HK-2 (cell line): ENCODE results near the gene HMGCLL1.

Source experiments
- DNase-seq: peaks from one replicate; pipeline ENCODE4 v3.0.0-alpha.2; 2018; ENCODE audit not compliant: unreplicated experiment

Gene HMGCLL1

DNA sequence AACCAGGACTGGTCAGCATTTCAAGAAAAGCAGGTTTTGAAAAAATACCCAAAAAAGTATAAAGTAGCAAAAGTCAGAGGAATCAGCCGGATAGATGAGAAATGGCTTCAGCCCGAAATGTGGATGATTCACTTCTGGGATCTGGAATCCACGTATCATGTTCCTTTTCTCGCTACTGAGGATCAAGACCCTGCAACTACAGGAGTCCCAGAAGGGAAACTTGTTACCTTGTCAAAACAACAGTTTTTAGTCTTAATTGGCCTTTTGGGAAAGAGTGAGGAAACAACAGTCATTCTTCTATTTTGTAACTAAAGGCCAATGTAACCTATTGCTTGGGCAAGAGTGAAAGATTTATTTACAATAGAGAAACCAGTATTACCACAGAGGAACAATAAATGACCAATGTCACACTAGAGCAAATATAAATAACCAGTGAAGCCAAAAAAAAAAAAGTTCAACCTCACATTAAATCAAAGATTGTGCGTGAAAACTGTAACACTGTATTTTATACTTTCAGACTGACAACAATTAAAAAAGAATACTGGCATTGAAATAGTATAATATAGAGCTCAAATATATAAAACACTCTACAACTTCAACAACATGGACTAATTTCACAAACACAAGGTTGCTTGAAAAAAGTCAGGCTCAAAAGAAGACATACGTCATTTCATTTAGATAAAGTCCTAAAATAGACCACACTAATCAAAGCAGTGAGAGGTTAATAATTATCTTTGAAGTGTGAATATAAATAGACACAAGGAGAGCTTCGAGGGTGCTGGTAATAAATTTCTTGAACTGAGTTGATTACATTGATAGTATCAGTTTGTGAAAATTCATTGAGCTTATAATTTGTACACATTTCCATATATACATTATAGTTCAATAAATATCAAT, 135.5 kb downstream of the HMGCLL1 start:
- no peak for DNase-seq

DNA sequence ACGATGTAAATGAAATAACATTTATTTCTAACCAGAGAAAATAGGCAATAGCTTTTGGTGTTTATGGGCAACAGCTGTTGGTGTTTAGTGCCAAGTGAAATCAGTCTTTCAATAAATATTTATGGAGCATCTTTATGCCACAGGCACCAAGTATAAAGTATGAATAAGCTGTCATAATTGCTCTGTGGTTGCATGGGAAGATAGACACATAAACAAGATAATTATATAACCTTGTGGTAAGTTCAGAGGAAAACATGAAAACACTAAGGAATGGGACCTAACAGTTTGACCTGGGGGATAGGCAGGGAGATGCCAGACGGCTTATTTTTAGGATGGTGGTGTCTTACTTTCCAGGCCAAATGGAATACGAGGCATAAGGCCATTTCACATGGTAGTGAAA, 140.8 kb downstream of the HMGCLL1 start:
- no peak for DNase-seq

DNA sequence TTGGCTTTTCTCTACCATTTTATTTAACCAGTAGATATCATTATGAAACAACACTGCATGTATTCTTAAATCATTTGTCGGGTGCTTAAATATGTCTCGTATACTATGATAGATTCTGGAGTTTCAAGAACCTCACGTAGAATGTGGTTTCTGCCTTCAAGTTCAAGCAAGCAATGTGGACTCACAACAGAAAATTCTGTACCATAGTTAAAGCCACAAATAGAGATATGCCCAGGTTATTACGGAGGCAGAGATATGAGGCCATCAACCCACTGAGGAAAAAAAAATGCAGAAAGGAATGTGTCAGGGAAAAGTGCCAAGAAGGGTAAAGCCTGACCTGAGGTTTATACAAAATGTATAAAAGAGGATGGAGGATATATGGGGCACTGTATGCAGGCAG, 141.9 kb downstream of the HMGCLL1 start:
- DNase-seq, result no peak

- DNase-seq, result no peak
Measured at GRCh38 chr6:55433446-55434130, 145.4 kb downstream of the HMGCLL1 start.

- DNase-seq, result no peak
Measured at GRCh38 chr6:55423933-55424332, 155.1 kb downstream of the HMGCLL1 start.

DNA sequence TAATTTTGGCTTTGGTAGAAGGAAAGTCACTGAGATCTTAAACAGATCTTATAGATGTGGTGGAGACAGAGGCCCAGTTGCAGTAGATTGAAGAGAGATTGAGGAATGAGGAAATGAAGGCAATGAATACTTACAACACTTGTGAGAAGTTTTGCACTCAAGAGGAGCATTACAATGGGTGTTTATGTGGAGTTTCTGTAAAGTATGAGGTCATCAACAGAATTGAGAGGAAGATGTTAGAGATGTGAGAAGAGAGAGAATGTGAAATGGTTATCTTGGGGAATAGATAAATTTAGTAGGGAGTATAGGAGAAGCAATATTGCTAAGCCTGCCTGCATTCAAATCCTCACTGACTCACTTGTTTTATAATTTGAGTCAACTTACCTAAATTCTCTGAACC, 168.3 kb downstream of the HMGCLL1 start:
- no peak for DNase-seq

GRCh38 chr6:55405474-55406235, 173.3 kb downstream of the HMGCLL1 start:
- no peak for DNase-seq

GRCh38 chr6:55399351-55399750, 179.6 kb downstream of the HMGCLL1 start:
- no peak for DNase-seq

GRCh38 chr6:55397986-55398385, 181.0 kb downstream of the HMGCLL1 start:
- DNase-seq, result no peak

DNA sequence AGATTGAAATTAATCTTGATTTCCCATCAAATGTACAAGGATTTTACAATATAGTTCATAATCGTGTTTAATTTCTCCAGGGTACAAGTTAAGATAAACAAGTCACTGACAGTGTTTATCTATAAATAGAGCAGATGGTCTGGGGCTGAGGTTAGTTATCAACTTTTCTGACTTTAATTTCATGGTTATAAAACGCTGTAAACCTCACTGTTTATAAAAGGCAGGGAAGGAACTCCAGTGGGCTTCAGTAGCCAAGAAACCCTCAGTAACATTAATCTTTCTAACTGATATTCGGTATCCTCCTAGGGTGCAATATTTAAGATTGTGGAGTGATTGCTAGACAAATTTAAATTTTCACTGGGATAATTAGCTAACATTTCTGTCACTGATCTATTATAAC, 183.1 kb downstream of the HMGCLL1 start:
- no peak for DNase-seq

DNA sequence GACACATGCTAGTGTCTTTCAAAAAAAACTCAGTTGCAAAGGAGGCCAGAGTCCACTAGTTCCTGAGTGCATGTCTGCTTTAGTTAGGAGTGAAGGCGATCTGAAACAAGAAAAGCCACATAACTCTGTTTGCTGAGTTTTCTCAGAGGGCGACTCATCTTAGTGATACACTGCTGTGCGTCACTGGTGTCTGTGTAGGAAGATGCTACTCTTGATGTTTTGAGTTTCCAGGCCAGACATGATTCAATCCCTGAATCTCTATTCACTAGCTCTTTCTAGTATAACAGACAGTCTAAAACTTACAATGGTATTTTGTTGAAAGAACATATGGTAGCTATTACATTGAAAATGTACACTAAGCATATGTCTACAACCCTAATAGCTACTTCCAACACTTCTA, 190.8 kb downstream of the HMGCLL1 start:
- no peak for DNase-seq
